Measurements from ENCODE around the gene KCTD20.
"Not testable (repeated sequence)": the region's sequence is repeated elsewhere in the genome, so short reads cannot be mapped to it uniquely, and the experiment has no call there.

The KCTD20 gene

DNA sequence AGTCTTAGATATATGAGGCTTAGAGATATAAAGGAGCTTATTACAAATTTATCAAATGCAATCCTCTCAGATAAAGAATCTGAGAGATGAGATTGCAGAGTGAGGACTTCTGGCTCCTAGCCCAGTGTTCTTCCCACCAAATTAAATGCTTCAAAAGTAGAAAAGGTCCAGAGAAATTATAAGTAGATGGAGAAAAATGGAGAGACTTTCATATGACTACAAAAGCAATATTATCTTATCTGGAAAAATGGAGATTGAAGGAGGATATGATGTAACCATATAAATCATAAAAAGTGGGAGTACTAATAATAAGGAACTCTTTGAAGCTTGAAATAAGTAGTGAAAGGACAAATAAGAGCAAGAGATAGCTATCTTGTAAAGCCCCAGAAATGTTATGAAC is 2.8 kb downstream of the KCTD20 start:
- no peak for DNase-seq

DNA sequence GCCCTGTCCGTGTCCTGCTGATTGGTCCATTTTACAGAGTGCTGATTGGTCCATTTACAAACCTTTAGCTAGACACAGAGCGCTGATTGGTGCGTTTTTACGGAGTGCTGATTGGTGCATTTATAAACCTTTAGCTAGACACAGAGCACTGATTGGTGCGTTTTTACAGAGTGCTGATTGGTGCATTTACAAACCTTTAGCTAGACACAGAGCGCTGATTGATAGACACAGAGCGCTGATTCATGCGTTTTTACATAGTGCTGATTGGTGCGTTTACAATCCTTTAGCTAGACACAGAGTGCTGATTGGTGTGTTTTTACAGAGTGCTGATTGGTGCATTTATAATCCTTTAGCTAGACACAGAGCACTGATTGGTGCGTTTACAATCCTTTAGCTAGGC is 6.4 kb downstream of the KCTD20 start:
- not testable (repeated sequence) for DNase-seq

- DNase-seq, result not testable (repeated sequence)
Observed at GRCh38 chr6:36452897-36453296, 10.1 kb downstream of the KCTD20 start.

- DNase-seq, result no peak
Observed at GRCh38 chr6:36455486-36456027, 12.8 kb downstream of the KCTD20 start.

DNA sequence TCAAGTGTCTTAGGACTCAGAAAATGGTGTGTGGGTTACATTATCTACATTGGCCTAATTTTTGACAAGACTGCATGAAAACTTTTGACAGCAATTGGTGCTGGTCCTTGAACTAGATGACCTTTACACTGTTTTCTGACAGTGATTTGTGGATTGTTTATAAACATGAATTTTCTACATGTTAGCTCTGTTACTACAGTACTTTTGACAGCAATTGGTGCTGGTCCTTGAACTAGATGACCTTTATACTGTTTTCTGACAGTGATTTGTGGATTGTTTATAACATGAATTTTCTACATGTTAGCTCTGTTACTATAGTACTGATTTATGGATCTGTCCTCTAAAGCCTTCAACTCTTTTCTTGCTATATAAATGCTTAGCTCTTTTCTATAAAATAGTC is 16.7 kb downstream of the KCTD20 start:
- no peak for DNase-seq

DNA sequence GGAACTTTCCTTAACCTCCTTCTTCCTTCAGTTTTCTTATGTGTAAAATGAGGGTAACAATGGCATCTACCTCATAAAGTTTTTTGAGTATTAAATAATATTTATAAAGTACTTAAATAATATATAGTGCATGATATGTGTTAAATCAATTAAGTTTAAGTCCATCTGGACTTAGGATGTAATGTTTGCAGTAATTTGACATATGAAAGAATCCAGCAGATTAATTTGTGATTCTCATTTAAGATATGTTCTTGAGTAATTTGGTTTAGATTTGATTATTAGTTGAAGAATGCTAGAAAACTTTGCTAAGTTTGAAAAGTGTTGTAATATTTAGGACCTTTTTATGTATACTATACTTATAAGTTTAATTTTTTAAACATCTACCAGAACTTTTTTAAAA is 18.1 kb downstream of the KCTD20 start:
- DNase-seq, result no peak

DNA sequence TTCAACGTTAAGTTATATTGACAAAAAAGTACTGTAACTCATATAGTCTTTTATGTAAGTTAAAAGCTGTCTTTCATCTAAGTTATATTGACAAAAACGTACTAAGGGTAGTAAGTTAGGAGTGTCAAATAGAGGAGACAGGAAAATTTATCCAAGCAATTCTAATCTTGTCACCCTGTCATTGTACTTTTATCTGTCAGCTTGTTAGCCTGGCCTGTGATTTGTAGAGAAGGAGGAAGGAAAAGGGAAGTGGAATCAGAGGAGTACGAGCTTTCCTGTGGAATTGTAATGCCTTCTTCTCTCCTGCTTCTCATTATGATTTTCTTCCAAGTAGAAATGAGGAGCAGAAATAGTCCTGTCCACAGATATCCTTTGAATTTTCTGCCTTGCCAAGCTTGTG is 18.8 kb downstream of the KCTD20 start:
- DNase-seq, result no peak

GRCh38 chr6:36463676-36464075 is 20.9 kb downstream of the KCTD20 start:
- no peak for DNase-seq

GRCh38 chr6:36464233-36464632 is 21.4 kb downstream of the KCTD20 start:
- DNase-seq, result no peak

DNA sequence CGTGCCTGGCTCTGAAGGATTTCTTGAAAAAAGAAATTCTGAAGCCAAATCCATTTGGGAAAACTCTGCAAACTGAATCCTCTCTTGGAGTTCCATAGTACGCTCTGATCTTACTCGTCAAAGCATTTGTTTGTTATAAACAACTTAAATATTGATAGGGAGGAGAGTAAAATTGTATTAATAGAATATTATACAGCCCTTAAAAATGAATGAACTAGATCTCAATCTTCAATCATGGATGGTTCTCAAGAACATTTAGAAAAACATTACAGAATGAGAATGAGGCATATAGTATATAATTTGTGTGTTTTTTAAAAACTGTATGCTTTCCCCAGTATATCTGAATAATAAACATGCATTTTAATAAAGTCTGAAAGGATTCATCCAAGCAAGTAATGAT is 24.8 kb downstream of the KCTD20 start:
- DNase-seq, result no peak

DNA sequence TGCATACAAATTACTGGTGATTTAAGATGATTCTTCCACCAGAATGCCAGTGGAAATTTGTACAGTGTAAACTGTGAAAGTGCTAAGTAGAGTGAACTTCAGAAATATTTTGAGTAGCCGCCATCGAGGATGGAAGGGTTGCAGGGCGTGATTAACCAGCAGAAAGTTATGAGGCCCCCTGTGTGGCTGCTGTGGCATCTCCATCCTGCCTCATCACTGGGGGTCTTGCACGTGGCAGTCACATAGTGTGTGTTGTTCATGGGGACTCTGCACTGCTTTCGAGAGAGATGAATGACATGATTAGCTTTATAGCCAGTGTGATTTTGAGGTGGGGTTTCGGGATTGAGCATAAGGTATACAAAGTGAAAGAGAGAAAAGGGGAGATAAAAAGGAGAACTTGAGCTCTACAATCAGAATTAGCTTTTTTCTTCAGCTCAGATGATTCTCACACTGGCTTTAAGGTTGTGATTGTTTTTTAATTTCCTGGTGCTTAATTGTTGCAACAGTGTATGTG is 26.4 kb downstream of the KCTD20 start:
- no peak for DNase-seq

DNA sequence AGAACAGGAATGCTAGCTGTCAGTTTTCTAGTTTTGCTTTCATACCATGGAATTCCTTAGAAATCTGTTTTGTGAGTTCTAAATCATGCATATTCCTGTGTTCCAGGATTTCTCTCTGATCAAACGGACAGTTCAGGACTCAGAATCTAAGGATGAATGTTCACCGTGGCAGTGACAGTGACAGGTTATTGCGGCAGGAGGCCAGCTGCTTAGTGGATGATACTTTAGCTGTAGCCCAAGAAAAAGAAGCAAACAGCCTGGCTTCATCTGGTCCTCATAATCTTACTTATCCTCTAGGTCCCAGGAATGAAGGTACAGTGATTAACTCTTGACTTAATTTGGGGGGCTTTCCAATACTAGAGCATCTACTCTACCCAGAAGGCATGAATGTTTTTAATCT is 27.1 kb downstream of the KCTD20 start:
- DNase-seq, result no peak

DNA sequence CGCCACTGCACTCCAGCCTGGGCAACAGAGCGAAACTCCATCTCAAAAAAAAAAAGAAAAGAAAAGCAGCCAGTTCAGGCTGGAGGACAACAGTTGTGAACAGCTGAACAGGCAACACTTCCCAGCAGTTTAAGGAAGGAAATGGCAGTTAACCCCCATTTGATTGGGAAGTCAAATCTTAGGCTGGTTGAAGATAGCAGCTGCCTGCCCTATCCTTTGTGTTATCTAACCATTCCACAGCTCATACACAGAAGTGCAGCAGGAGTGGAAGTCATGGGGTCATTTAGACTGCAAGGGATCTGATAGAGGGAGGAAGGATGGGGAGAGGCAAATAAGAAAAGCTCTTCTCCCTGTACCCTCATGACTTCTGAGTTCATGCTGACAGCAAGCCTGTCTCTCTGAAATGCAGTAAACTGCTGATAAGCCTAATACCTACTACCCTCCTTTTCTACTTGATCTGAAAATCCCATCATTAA is 35.3 kb downstream of the KCTD20 start:
- no peak for DNase-seq

GRCh38 chr6:36479256-36479655 is 36.5 kb downstream of the KCTD20 start:
- DNase-seq, result no peak

- DNase-seq, result not testable (repeated sequence)
Observed at GRCh38 chr6:36483326-36483725, 40.5 kb downstream of the KCTD20 start.

DNA sequence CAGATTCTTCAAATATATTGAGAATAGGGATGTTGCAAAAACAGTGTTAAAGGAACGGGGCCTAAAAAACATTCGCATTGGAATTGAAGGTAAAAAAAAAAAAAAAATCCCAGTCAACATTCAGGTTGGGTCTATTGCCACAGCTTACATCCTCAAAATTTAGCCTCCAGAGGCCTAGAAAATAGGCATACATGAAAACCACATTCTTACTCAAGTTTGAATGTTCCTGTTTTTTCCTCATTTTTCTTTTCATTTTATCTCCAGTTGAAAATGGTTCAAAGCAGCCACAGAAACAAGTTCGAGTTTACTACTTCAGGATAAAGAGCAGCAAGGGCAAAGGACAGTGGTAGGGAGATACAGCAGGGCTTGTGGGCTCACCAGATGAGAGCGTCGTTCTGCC is 41.9 kb downstream of the KCTD20 start:
- no peak for DNase-seq

DNA sequence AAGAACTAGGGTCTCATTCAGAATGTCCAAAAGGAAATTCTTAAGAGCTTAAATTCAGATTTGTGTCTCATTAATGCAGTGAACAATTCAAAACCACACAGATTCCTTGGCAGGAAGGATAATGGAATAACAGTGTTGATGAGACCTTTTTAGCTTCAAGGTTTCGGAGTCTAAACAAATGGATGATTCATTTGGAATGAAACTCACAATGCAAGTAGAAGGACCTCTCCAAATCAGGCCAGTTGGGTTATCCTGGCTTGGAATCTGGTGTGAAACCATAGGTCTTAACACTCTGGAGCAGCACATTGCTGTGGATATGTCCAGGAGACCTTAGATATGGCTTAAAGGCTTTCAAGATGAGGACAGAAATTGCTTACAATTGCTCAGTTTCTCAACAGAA is 44.9 kb downstream of the KCTD20 start:
- DNase-seq, result no peak

DNA sequence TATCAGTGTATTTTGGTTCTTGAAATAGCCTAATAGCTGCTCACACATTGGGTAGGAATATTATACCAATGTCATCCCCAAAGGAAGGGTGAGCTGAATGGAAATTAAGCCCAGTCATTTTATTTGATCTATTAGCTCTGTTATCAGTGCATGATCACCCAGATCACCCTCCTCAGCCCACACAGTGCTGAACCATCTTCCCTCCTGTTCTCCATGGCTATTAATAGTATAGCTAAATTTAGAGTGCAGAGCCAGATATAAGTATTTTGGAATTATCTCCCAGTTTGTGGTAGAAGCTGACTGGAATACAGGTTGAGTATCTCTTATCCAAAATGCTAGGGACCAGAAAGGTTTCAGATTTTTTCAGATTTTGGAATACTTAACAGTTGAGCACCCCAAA is 45.4 kb downstream of the KCTD20 start:
- DNase-seq, result no peak

DNA sequence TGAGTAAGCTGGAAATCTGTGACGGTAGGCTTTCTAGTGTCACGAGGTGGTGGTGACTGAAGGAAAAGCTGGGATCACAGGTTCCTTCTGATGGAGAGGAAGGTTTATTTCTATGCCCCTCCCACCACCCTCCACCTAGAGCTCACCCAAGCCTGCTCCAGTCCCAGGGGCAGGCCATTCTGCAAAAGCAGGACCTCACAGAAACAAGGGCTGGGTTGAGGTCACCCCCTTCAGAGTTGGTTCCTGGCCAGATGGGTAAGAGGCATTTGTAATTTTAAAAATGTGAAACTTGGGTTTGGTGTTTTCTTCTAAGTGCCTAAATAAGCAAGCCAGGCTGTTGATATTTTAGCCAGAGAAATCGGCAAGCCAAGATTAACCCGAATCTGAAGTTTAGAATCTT is 46.6 kb downstream of the KCTD20 start:
- DNase-seq, result no peak

- DNase-seq, result no peak
Observed at GRCh38 chr6:36491378-36491965, 48.7 kb downstream of the KCTD20 start.

DNA sequence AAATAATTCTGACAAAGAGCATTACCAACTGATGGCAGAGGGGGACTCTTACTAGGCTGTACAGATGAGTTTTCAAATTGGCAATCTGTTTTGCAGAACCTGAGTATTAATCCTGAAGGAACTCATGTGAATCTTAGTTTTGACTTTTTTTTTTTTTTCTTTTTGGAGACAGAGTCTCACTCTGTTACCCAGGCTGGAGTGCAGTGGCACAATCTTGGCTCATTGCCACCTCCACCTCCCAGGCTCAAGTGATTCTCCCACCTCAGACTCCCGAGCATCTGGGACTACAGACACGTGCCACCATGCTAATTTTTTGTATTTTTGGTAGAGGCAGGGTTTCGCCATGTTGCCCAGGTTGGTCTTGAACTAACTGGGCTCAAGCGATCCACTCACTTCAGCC is 49.3 kb downstream of the KCTD20 start:
- no peak for DNase-seq

- no peak for DNase-seq
Observed at GRCh38 chr6:36492621-36493020, 49.8 kb downstream of the KCTD20 start.

GRCh38 chr6:36493319-36493718 is 50.5 kb downstream of the KCTD20 start:
- no peak for DNase-seq

DNA sequence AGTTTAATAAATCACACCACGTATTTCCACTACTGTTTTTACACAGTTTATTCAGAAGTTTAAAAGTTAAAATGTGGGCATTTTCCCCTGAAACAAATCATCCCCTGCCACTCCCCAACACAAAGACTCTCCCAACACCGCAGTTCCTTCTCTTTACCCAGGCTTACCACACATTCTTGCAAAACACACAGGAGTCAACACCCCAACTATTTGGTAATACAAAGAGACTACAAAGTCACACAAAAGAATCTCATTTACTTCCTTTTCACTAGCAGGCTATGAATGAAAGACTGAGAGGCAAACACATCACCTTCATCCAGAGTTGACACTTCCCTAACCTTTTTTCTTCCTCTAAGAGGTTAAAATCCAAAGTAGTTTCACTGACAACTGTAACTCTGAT is 51.1 kb downstream of the KCTD20 start:
- DNase-seq, result no peak

DNA sequence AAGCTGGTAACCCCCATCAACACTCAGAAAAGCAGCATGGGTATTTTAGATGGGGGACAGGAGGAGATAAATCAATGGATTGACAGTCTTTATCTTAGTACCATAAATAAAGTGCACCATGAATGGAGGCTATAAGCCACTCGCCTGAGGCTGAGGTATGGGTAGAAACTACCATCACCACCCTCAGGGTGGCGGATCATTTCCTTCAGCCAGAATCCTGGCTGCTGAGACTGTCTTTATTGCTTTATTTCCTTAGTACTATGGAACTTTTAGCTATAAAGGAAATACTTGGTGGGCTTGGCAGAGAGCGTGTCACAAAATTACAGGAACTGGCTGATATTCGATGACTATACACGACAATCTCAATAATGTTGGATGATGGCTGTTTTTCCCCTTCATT is 52.3 kb downstream of the KCTD20 start:
- DNase-seq, result no peak
